Esophagus (tissue), 2 donors: ENCODE results near the gene VTI1A. TPM values are rescaled to one million over a fixed set of nuclear protein-coding genes. Genes with fewer than 3 reads are reported as not detected.

ENCODE experiments used
- H3K27ac ChIP-seq, 2 donors: one replicate each; pipeline ENCODE4 v1.5.1; 2013; ENCODE audit warnings: low read depth in 2 of 2, mild to moderate bottlenecking in 2 of 2, inconsistent platforms in 1 of 2, low read length in 1 of 2, moderate library complexity in 1 of 2
- H3K27me3 ChIP-seq, 2 donors: one replicate each; pipeline ENCODE4 v1.6.1; 2013; ENCODE audit warnings: low read length in 2 of 2, control low read depth in 1 of 2, mild to moderate bottlenecking in 1 of 2; ENCODE audit not compliant: insufficient read depth in 2 of 2, control insufficient read depth in 1 of 2
- H3K36me3 ChIP-seq, 2 donors: one replicate each; pipeline ENCODE4 v1.6.1; 2013; ENCODE audit warnings: low read length in 1 of 2; ENCODE audit not compliant: control insufficient read depth in 2 of 2, insufficient read depth in 2 of 2
- H3K4me1 ChIP-seq, 2 donors: one replicate each; pipeline ENCODE4 v1.6.1; 2013; ENCODE audit warnings: low read length in 1 of 2; ENCODE audit not compliant: control insufficient read depth in 2 of 2, insufficient read depth in 2 of 2
- H3K4me3 ChIP-seq, 2 donors: one replicate each; pipeline ENCODE4 v1.5.1; 2013; ENCODE audit warnings: low read length in 2 of 2, mild to moderate bottlenecking in 2 of 2, low read depth in 1 of 2, moderate library complexity in 1 of 2
- H3K9me3 ChIP-seq, 2 donors: one replicate each; pipeline ENCODE4 v1.6.1; 2013; ENCODE audit warnings: mild to moderate bottlenecking in 2 of 2, low read depth in 1 of 2, low read length in 1 of 2, moderate library complexity in 1 of 2; ENCODE audit not compliant: control insufficient read depth in 2 of 2, insufficient read depth in 1 of 2
- WGBS, 2 donors: extraction: QIAGEN DNeasy Blood & Tissue Kit; methylation state at CpG; one replicate each; pipeline ENCODE4 v1.1.7; 2013; 5-methylcytosine and 5-hydroxymethylcytosine counted together
- polyA plus RNA-seq, 2 donors: library from polyadenylated mRNA; stranded (reverse); fragments of 200-250 nt; gene quantifications; one replicate each; pipeline ENCODE4 v1.2.3, GENCODE V29; 2013
- donor health status: healthy with polysubstance abuse.
- donor health status: Bipolar disorder and iron deficiency.

The VTI1A gene
- polyA plus RNA-seq, 2 donors = 10.6 to 11.5 TPM

DNA sequence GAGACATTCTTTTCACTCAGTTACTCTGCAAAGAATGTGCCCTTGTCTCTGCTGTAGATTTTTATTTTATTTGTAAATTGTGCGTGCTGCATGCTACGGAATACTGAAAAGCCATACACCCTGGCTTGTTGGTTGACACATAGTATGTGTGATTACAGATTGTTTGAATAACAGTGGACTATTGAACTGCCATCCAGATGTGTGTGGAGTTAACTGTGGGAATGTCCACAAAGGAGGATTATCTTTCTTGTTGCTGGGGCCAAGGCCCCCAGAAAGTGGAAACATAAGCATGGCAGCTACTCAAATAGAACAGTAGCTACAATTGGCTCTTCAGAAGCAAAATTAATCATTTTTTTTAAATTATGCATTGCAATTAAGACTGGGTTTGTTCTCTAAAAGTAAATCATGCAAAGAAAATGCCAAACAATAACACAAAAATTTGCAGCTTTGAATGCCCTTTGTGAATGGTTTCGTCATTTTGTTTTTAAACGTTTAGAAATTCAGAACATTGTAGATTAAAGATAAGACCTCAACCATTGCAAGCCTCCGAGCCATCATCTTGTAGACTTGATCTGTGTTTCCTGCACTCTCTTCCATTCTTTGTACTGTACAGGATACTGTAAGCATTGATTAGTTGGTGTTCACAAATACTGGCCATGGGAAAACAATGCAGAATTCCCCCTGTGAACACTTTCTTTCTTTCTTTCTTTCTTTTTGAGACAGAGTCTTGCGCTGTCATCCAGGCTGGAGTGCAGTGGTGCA is 292.8 kb downstream of the VTI1A start:
- no peaks in the 10 kb centered on the region for H3K4me1 ChIP-seq
- H3K27ac ChIP-seq = no peak overlapping the region
- no peaks in the 10 kb centered on the region for H3K9me3 ChIP-seq
- no peak overlapping the region for H3K4me3 ChIP-seq
- no peaks in the 10 kb centered on the region for H3K27me3 ChIP-seq
- peaks cover 0 to 3% of the 10 kb centered on the region in 2 donors for H3K36me3 ChIP-seq
- 64 to 66% methylated on average over 6 of the region's 6 CpGs for WGBS, 2 donors

DNA sequence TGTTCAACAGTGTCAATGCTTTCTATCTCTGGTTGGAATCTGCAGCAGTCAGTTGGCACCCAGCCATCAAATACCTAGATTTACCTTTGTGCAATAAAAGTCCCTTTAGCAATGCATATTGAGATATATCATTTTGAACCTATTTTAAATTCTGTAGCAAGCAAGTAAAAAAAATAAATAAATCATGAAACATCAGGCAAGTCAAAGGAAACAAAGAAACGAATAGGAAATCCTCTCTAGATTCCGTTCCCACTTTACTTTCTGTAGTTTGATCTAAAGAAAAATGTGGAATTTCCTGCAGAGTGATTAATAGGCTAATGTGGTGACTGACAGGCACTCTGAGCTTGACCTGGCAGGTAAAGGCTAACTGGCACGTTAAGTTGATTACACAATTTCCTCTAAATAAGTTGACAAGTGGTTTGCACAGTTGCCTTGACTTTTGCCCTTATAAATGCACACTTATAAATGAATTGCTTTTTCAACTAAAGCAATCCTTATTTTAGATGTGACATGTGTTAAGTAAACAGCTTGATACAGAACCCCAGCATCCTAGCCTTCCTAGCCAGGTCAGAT is 294.9 kb downstream of the VTI1A start:
- H3K4me3 ChIP-seq = no peak overlapping the region
- no peaks in the 10 kb centered on the region for H3K27me3 ChIP-seq
- WGBS, 2 donors = 35 to 37% methylated on average over 3 of the region's 3 CpGs
- no peaks in the 10 kb centered on the region for H3K4me1 ChIP-seq
- no peak overlapping the region for H3K27ac ChIP-seq
- H3K9me3 ChIP-seq = no peaks in the 10 kb centered on the region
- peaks cover 0 to 3% of the 10 kb centered on the region in 2 donors for H3K36me3 ChIP-seq

DNA sequence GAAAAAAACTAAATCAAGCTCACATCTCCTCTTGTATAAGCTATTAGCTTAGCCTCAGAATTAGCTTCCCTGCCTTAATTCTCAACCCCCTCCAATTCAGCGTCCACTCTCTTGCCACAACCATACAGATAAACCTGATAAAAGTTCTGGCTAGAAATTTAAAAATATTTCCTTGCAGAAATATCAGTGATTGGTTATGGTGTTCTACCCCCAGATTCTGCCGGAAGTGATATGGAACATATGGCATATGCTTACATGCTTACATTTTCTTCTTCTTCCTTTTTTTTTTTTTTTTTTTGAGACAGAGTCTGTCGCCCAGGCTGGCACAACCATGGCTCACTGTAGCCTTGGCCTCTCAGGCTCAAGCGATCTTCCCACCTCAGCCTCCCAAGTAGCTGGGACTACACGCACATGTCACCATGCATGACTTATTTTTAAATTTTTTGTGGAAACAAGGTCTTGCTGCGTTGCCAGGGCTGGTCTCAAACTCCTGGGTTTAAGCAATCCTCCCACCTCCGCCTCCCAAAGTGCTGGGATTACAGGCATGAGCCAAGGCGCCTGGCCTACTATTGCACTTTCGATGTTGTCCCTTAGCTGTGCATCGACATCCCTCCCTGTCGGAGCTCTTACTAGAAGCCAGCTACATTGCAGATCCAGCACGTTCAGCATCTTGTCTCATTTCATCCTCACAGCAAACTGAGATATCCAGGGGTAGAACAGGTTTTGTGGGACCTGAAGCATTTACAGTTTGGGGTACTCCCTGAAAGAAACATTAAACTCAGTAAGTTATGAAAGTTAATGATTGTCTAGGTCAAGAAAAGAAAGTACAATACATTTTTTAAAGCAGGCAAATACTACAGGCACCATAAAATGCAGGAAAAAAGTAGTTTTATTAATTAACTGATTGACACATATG is 297.4 kb downstream of the VTI1A start:
- Histone ChIP-seq H3K4me3 (no peak overlapping the region), H3K36me3 (peaks cover 0 to 3% of the 10 kb centered on the region in 2 donors), H3K27ac (no peak overlapping the region), H3K9me3 (no peaks in the 10 kb centered on the region), H3K27me3 (no peaks in the 10 kb centered on the region), H3K4me1 (no peaks in the 10 kb centered on the region)
- 84 to 94% methylated on average over 12 of the region's 12 CpGs for WGBS, 2 donors

DNA sequence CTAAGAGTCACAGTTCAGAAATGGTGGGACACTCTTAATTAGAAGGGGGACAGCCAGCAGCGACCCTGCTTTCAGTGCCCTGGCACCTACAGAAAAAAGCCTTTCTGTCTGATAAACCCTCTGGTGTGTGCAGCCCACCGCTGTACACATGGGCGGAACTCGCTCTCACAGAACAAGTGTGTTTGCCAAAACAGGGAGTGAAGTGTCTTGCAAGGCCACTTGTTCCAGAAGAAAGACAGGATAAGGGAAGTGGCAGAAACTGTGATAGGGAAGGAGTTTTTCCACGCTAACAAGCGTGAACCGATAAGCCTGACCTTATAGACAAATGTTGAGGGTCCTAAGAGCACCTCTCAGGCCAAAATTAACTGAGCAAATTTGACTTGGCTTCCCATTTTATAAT is 299.3 kb downstream of the VTI1A start:
- 89 to 96% methylated on average over 7 of the region's 7 CpGs for WGBS, 2 donors
- Histone ChIP-seq H3K36me3 (peaks cover 0 to 3% of the 10 kb centered on the region in 2 donors), H3K27me3 (no peaks in the 10 kb centered on the region), H3K9me3 (no peaks in the 10 kb centered on the region), H3K4me1 (no peaks in the 10 kb centered on the region), H3K4me3 (no peak overlapping the region), H3K27ac (no peak overlapping the region)

DNA sequence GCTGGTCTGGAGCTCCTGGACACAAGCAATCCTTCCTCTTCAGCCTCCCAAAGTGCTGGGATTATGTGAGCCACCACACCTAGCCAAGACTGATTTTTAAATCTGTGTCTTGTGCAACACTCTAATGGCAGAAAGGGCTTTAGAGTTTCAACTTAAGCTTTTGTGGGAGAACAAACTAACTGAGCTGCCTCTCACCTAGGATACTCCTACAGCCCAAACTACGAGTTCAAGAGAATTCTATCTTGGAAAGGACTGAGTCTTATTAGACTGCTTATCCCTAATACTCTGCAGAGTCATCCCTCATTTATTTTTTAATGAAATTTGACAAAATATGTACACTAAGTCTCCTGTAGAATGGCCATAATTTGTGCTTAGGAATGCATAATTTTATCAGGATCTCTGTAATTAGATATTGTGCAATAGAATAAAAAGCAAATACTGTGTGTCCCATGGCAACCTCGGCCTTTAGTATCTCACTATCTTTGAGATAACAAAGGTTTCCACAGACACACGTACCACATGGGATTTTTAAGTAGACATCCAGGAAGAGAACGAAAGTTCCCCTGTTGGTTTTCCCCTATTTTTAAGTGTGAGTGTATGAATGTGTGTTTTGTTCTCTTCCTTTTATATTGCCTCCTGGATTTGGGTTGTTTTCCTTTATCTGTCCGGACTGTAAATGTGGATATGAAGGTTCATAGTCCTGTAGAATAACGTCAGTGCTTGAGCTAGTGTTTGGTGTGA is 303.6 kb downstream of the VTI1A start:
- 75 to 90% methylated on average over 6 of the region's 6 CpGs for WGBS, 2 donors
- no peaks in the 10 kb centered on the region for H3K9me3 ChIP-seq
- no peak overlapping the region for H3K4me3 ChIP-seq
- no peaks in the 10 kb centered on the region for H3K4me1 ChIP-seq
- no peak overlapping the region for H3K27ac ChIP-seq
- H3K36me3 ChIP-seq = no peaks in the 10 kb centered on the region
- H3K27me3 ChIP-seq = no peaks in the 10 kb centered on the region

DNA sequence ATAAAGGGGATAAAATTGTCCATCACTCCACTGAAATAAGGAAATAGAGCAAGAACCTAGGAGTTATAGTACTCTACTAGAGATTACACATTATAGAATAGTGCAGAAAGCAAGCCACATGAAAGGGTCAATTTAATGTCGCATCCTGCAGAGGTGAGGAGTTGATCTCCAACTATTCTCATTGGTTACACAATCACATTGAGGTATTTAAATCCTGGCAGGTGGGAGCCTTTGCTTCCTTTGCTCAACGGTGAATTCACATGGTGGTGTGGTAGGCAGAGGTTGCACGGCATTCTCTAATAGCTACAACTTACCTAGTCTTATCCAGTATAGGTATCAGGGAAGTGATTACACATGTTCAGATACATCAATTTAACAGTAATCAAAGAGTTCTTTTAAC is 304.6 kb downstream of the VTI1A start:
- H3K9me3 ChIP-seq = no peaks in the 10 kb centered on the region
- no peaks in the 10 kb centered on the region for H3K36me3 ChIP-seq
- H3K27ac ChIP-seq = no peak overlapping the region
- no peaks in the 10 kb centered on the region for H3K27me3 ChIP-seq
- H3K4me3 ChIP-seq = no peak overlapping the region
- WGBS, 2 donors = 87 to 97% methylated on average over 3 of the region's 3 CpGs
- H3K4me1 ChIP-seq = no peaks in the 10 kb centered on the region

DNA sequence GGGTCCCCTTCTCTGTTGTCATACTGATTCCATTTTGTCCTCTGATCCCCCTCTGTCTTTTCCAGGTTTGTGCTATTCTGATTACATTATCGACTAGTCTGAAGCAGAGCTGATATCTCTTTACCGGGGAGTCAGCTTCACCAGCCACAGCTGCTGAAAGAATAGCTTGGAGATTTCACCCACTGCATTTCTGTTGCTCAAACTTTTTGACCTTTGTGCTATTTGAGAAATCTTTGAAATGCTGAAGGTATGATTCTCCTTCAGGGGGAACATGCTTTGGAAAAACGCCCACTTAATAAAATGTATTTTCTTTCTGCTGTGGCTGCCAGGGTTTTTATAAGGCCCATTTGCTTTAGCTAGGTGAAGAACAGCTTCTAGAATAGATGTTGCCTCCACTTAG is 305.3 kb downstream of the VTI1A start:
- Histone ChIP-seq H3K9me3 (no peaks in the 10 kb centered on the region), H3K4me3 (no peak overlapping the region), H3K4me1 (no peaks in the 10 kb centered on the region), H3K27ac (no peak overlapping the region), H3K27me3 (no peaks in the 10 kb centered on the region), H3K36me3 (no peaks in the 10 kb centered on the region)
- WGBS, 2 donors = 67 to 80% methylated on average over 3 of the region's 3 CpGs

DNA sequence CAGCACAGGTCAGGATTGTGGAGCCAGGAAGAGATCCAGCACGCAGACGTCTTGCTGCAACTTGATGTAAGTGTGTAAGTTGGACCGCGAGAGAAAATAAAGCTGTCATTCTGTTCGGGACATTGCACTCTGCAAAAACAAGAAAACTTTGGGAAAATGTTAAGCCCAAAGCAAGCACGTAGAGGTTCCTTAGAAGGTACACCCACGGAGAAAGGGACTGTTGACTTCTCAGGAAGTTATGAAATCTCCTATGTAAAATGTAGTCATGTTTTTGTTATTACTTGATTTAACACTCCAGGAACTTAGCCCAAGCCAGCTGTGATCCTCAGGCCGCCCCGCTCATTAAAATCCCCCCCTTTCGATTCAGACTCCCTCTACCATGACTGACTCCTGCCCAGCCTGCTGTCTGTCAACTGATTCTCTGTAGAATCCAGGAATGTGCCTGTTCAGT is 307.0 kb downstream of the VTI1A start:
- Histone ChIP-seq H3K27ac (no peak overlapping the region), H3K9me3 (no peaks in the 10 kb centered on the region), H3K4me1 (no peaks in the 10 kb centered on the region), H3K27me3 (no peaks in the 10 kb centered on the region), H3K36me3 (no peaks in the 10 kb centered on the region), H3K4me3 (no peak overlapping the region)
- 67 to 74% methylated on average over 10 of the region's 10 CpGs for WGBS, 2 donors
